HCT116 (cell line): ENCODE results near the gene MAGEA12. TPM values are rescaled to one million over a fixed set of nuclear protein-coding genes. Genes with fewer than 3 reads are reported as not detected.
"Not testable (repeated sequence)": the region's sequence is repeated elsewhere in the genome, so short reads cannot be mapped to it uniquely, and the experiment has no call there.

Experiments used
- ATAC-seq: fragments of 200-7000 bp; cut with Tn5 transposase; 2 replicates; pipeline ENCODE4 v1.9.1; 2020; ENCODE audit warnings: mild to moderate bottlenecking, moderate library complexity
- BruUV-seq: library from RNA; stranded (reverse); fragments of 400-500 nt; replicated peaks from 2 replicates; lab custom pipeline; 2021; lab: Mats Ljungman, UMichigan
- CTCF ChIA-PET: fragments of 300-600 bp; sonication (Branson Sonifier 250); formaldehyde crosslinking; loops from one replicate; lab custom pipeline; 2021; ENCODE audit warnings: antibody characterized with exemption; lab: Charles Lee
- POLR2A ChIA-PET: fragments of 300-600, 350-600 bp; sonication (Branson Sonifier 250); formaldehyde crosslinking; loops from one replicate; lab custom pipeline; 2021; ENCODE audit warnings: antibody characterized with exemption; lab: Charles Lee
- RAD21 ChIA-PET, 2 experiments: fragments of 300-600 bp; sonication (Branson Sonifier 250); formaldehyde crosslinking; loops; one replicate each; lab custom pipeline; 2023; ENCODE audit warnings: low total read pairs in 2 of 2; ENCODE audit not compliant: uncharacterized antibody in 2 of 2, unreplicated experiment in 2 of 2, low non-redundant PET in 1 of 2; lab: Charles Lee
- DNase-seq: peaks from one replicate; pipeline ENCODE4 v3.0.0-alpha.2; 2010; ENCODE audit warnings: low read depth, low spot score
- H2AFZ ChIP-seq: fragments of 200-600 bp; shearing (Covaris generic), sonication (generic); 2 replicates; pipeline ENCODE4 v1.6.1; 2017; ENCODE audit warnings: low read depth, mixed run types, mixed read lengths, antibody characterized with exemption, low read length; ENCODE audit not compliant: poor library complexity, severe bottlenecking
- H3K27ac ChIP-seq: 2 replicates; pipeline ENCODE4 v1.5.1; 2012; ENCODE audit warnings: low read depth, low read length
- H3K27me3 ChIP-seq: fragments of 200-600 bp; sonication (generic); 2 replicates; pipeline ENCODE4 v1.6.1; 2016; ENCODE audit warnings: mixed run types, low read length, mixed read lengths; ENCODE audit not compliant: insufficient read depth
- H3K36me3 ChIP-seq, 2 experiments: fragments of 200-500 bp in 1 of 2; fragments of 200-600 bp in 1 of 2; sonication (Bioruptor generic) in 1 of 2; sonication (generic) in 1 of 2; 2 replicates each; pipeline versions ENCODE4 v1.5.1 to v1.6.1; 2014 to 2016; ENCODE audit warnings: low read length in 2 of 2, inconsistent platforms in 1 of 2, mixed read lengths in 1 of 2, mixed run types in 1 of 2; ENCODE audit not compliant: insufficient read depth in 2 of 2, control insufficient read depth in 1 of 2
- H3K4me1 ChIP-seq, 2 experiments: fragments of 200-600 bp in 1 of 2; sonication (generic) in 1 of 2; 2 replicates each; pipeline versions ENCODE4 v1.5.1 to v1.6.1; 2012 to 2017; ENCODE audit warnings: low read length in 2 of 2, inconsistent platforms in 1 of 2, mild to moderate bottlenecking in 1 of 2, mixed read lengths in 1 of 2, mixed run types in 1 of 2, moderate library complexity in 1 of 2; ENCODE audit not compliant: insufficient read depth in 2 of 2, control insufficient read depth in 1 of 2
- H3K4me2 ChIP-seq: fragments of 200-600 bp; sonication (generic); 2 replicates; pipeline ENCODE4 v1.6.1; 2017; ENCODE audit warnings: mixed run types, low read length, mixed read lengths
- H3K4me3 ChIP-seq, 2 experiments: fragments of 200-600 bp in 1 of 2; sonication (generic) in 1 of 2; replicated peaks in 1 of 2; 2 replicates each; pipeline ENCODE4 v1.5.1; 2011 to 2016; ENCODE audit warnings: low read length in 2 of 2, control low read depth in 1 of 2, low read depth in 1 of 2, mild to moderate bottlenecking in 1 of 2, mixed read lengths in 1 of 2, mixed run types in 1 of 2
- H3K79me2 ChIP-seq: fragments of 200-600 bp; sonication (generic); 2 replicates; pipeline ENCODE4 v1.6.1; 2017; ENCODE audit warnings: mild to moderate bottlenecking, mixed run types, low read length, moderate library complexity, mixed read lengths; ENCODE audit not compliant: insufficient read depth
- H3K9ac ChIP-seq: fragments of 200-600 bp; sonication (generic); 2 replicates; pipeline ENCODE4 v1.6.1; 2016; ENCODE audit warnings: low read length, mixed read lengths
- H3K9me2 ChIP-seq: fragments of 200-600 bp; sonication (generic), shearing (Covaris generic); 2 replicates; pipeline ENCODE4 v1.6.1; 2017; ENCODE audit warnings: mixed run types, mild to moderate bottlenecking, moderate library complexity; ENCODE audit not compliant: insufficient read depth
- H3K9me3 ChIP-seq, 2 experiments: fragments of 200-500 bp in 1 of 2; fragments of 200-600 bp in 1 of 2; sonication (Bioruptor generic) in 1 of 2; sonication (generic) in 1 of 2; 2 replicates each; pipeline ENCODE4 v1.6.1; 2014 to 2017; ENCODE audit warnings: low read length in 2 of 2, mixed read lengths in 2 of 2, inconsistent platforms in 1 of 2, low read depth in 1 of 2, mild to moderate bottlenecking in 1 of 2, mixed run types in 1 of 2, moderate library complexity in 1 of 2; ENCODE audit not compliant: control insufficient read depth in 1 of 2, insufficient read depth in 1 of 2
- H4K20me1 ChIP-seq: fragments of 200-600 bp; sonication (generic), shearing (Covaris generic); 2 replicates; pipeline ENCODE4 v1.6.1; 2017; ENCODE audit warnings: mixed run types, mild to moderate bottlenecking, moderate library complexity; ENCODE audit not compliant: insufficient read depth
- CEBPB ChIP-seq: IDR thresholded peaks from 2 replicates; pipeline ENCODE4 v1.6.1; 2012; ENCODE audit warnings: low read depth
- EZH2 ChIP-seq: fragments of 200-600 bp; sonication (generic); IDR thresholded peaks from 2 replicates; pipeline ENCODE4 v1.6.1; 2017; ENCODE audit warnings: antibody characterized with exemption, mixed run types
- EZH2phosphoT487 ChIP-seq: fragments of 200-600 bp; IDR thresholded peaks from 2 replicates; pipeline ENCODE4 v1.6.1; 2018; ENCODE audit warnings: antibody characterized with exemption, borderline replicate concordance
- JUND ChIP-seq: IDR thresholded peaks from 2 replicates; pipeline ENCODE4 v1.6.1; 2012
- POLR2A ChIP-seq: IDR thresholded peaks from 2 replicates; pipeline ENCODE4 v1.7.0; 2011; ENCODE audit warnings: borderline replicate concordance; ENCODE audit not compliant: insufficient read depth, insufficient read length; ENCODE audit errors: extremely low read depth
- SP1 ChIP-seq: IDR thresholded peaks from 2 replicates; pipeline ENCODE4 v1.6.1; 2012; ENCODE audit warnings: low read depth
- ZNF274 ChIP-seq: fragments of 200-500 bp; sonication (Bioruptor generic); IDR thresholded peaks from 2 replicates; pipeline ENCODE4 v1.6.1; 2014; ENCODE audit warnings: mild to moderate bottlenecking, low read depth, low read length, inconsistent platforms
- intact Hi-C: fragments of 100-400 bp; cut with micrococcal nuclease; formaldehyde crosslinking; loops from 2 replicates; pipeline ENCODE4 v1.10.0; 2022
- total RNA-seq: library from RNA; stranded (reverse); gene quantifications from one replicate; pipeline ENCODE4 v1.2.1, GENCODE V29; 2021; ENCODE audit not compliant: unreplicated experiment
- TF ChIP-seq, protein P1 (sequence below), 3 experiments: fragments of 200-600 bp in 1 of 3; sonication (generic) in 1 of 3; IDR thresholded peaks in 2 of 3; conservative IDR thresholded peaks in 1 of 3; 2 replicates each; pipeline ENCODE4 v1.5.1; 2012 to 2017; ENCODE audit warnings: low read depth in 2 of 3, low read length in 2 of 3, antibody characterized with exemption in 1 of 3, borderline replicate concordance in 1 of 3, control low read depth in 1 of 3, mild to moderate bottlenecking in 1 of 3, mixed read lengths in 1 of 3, mixed run types in 1 of 3, moderate library complexity in 1 of 3; ENCODE audit not compliant: insufficient read depth in 1 of 3
- TF ChIP-seq, protein P2 (sequence below): IDR thresholded peaks from 2 replicates; pipeline ENCODE4 v1.6.1; 2011; ENCODE audit warnings: mild to moderate bottlenecking, low read length, moderate library complexity; ENCODE audit not compliant: insufficient replicate concordance; ENCODE audit errors: extremely low read depth

MAGEA12 gene
- total RNA-seq, 1 experiment from 2014 or later, result not detected

DNA sequence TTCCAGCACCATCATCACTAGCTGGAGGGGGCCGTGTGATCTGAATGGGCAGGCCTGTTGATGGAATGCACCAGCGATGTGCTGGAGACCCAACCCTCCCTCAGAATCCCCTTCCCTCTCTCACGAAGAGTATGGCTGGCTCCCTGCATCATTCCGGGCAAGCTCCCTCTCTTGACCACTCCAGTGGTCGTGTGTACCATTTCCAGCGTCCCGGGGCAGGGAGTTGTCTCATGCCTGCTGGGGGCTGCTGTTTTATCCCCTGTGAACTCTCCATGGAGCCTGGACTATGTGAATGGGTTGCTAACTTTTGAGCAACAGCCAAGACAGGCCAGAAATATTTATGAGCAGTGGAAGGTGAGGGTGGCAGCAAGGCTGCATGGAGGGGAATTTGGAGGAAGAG lies 8.1 kb upstream of the MAGEA12 start:
- Histone ChIP-seq H3K9me2 (no peaks in the 10 kb centered on the region), H3K4me2 (no peak overlapping the region), H3K4me3 (no peak overlapping the region), H3K9me3 (no peaks in the 10 kb centered on the region), H3K27ac (no peak overlapping the region), H3K27me3 (no peaks in the 10 kb centered on the region), H2AFZ (no peak overlapping the region), H4K20me1 (no peaks in the 10 kb centered on the region), H3K79me2 (no peaks in the 10 kb centered on the region), H3K9ac (no peak overlapping the region), H3K36me3 (no peaks in the 10 kb centered on the region), H3K4me1 (no peaks in the 10 kb centered on the region)
- ChIA-PET RAD21 (no interaction called here), CTCF (no interaction called here), POLR2A (no interaction called here)
- intact Hi-C loops, result no loop called here
- no TSS peak for BruUV-seq
- DNase-seq, result no peak
- no peak for TF ChIP-seq POLR2A
- no peak for TF ChIP-seq CEBPB
- no peak for TF ChIP-seq JUND
- no peak for TF ChIP-seq ZNF274
- TF ChIP-seq, protein P1, sequence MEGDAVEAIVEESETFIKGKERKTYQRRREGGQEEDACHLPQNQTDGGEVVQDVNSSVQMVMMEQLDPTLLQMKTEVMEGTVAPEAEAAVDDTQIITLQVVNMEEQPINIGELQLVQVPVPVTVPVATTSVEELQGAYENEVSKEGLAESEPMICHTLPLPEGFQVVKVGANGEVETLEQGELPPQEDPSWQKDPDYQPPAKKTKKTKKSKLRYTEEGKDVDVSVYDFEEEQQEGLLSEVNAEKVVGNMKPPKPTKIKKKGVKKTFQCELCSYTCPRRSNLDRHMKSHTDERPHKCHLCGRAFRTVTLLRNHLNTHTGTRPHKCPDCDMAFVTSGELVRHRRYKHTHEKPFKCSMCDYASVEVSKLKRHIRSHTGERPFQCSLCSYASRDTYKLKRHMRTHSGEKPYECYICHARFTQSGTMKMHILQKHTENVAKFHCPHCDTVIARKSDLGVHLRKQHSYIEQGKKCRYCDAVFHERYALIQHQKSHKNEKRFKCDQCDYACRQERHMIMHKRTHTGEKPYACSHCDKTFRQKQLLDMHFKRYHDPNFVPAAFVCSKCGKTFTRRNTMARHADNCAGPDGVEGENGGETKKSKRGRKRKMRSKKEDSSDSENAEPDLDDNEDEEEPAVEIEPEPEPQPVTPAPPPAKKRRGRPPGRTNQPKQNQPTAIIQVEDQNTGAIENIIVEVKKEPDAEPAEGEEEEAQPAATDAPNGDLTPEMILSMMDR (IDR thresholded peaks at IDR 0.05 in 2 of 3, conservative IDR thresholded peaks at IDR 0.05 in 1 of 3; ENCODE audit: borderline replicate concordance in 1 of 3, insufficient read depth in 1 of 3, low read depth in 2 of 3, low read length in 2 of 3), result no peak
- TF ChIP-seq EZH2, result no peak
- TF ChIP-seq EZH2phosphoT487, result no peak
- TF ChIP-seq, protein P2, sequence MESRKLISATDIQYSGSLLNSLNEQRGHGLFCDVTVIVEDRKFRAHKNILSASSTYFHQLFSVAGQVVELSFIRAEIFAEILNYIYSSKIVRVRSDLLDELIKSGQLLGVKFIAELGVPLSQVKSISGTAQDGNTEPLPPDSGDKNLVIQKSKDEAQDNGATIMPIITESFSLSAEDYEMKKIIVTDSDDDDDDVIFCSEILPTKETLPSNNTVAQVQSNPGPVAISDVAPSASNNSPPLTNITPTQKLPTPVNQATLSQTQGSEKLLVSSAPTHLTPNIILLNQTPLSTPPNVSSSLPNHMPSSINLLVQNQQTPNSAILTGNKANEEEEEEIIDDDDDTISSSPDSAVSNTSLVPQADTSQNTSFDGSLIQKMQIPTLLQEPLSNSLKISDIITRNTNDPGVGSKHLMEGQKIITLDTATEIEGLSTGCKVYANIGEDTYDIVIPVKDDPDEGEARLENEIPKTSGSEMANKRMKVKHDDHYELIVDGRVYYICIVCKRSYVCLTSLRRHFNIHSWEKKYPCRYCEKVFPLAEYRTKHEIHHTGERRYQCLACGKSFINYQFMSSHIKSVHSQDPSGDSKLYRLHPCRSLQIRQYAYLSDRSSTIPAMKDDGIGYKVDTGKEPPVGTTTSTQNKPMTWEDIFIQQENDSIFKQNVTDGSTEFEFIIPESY, result no peak
- TF ChIP-seq SP1, result no peak
- no peak for ATAC-seq

DNA sequence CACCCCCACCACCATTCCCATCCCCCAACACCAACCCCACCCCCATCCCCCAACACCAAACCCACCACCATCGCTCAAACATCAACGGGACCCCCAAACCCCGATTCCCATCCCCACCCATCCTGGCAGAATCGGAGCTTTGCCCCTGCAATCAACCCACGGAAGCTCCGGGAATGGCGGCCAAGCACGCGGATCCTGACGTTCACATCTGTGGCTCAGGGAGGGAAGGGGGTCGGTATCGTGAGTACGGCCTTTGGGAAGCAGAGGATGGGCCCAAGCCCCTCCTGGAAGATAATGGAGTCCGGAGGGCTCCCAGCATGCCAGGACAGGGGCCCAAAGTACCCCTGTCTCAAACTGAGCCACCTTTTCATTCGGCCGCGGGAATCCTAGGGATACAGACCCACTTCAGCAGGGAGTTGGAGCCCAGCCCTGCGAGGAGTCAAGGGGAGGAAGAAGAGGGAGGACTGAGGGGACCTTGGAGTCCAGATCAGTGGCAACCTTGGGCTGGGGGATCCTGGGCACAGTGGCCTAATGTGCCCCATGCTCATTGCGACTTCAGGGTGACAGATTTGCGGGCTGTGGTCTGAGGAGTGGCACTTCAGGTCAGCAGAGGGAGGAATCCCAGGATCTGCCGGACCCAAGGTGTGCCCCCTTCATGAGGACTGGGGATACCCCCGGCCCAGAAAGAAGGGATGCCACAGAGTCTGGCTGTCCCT lies 744 bp downstream of the MAGEA12 start:
- CTCF ChIA-PET, H3K4me1 ChIP-seq, H3K79me2 ChIP-seq, RAD21 ChIA-PET, DNase-seq, ATAC-seq, H3K9me2 ChIP-seq, BruUV-seq, H2AFZ ChIP-seq, H3K4me2 ChIP-seq, POLR2A ChIA-PET, H4K20me1 ChIP-seq, H3K27ac ChIP-seq, H3K36me3 ChIP-seq, H3K4me3 ChIP-seq, H3K9ac ChIP-seq, H3K27me3 ChIP-seq, H3K9me3 ChIP-seq, intact Hi-C loops: not testable (repeated sequence)
